ENCODE data around the gene HIGD2B. TPM values are rescaled to one million over a fixed set of nuclear protein-coding genes. Genes with fewer than 3 reads are reported as not detected.
"Not testable (repeated sequence)": the region's sequence is repeated elsewhere in the genome, so short reads cannot be mapped to it uniquely, and the experiment has no call there.

Gene HIGD2B
- total and polyA plus RNA-seq, 9 of the 15 experiments (the other 6 are each of a cell fraction or from before 2014, with no cell fraction given), result 0.04 to 0.18 (median 0.14) TPM; not detected in 6

DNA sequence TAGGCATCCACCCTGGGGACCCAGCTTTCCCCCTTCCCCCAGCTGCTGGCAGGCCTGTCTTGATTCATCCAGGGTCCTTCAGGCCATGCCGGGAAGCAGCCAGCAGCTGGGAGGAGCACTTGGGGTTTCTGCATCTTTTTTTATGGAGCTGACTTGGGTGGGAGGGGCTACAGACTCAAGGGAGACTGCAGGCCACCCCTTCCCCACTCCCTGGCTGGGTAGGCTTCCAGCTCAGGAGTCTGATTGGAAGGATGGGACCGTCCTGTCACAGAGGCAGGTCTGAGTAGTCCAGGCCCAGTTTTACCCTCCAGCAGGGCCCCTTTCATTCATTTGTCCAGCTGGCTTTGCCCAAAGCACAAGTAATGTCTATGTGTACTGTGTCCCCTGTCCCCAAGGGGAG, 43.7 kb downstream of the HIGD2B start:
- H3K9me3 ChIP-seq (replicated peaks; ENCODE audit: control insufficient read depth, insufficient read depth, low read depth, low read length); H3K4me3 ChIP-seq; H2AFZ ChIP-seq (ENCODE audit: low read depth, low read length); H4K20me1 ChIP-seq (replicated peaks; ENCODE audit: control insufficient read depth, insufficient read depth, low read length); H3K4me1 ChIP-seq (replicated peaks in 1 of 2; ENCODE audit: control insufficient read depth in 2 of 2, insufficient read depth in 2 of 2, low read length in 2 of 2); BruUV-seq (replicated peaks); DNase-seq (ENCODE audit: extremely low read depth in 1 of 4, low spot score in 3 of 4); intact Hi-C loops (cut with micrococcal nuclease); POLR2A ChIA-PET; CTCF ChIA-PET (ENCODE audit: low intra/inter-chr PET ratio); H3K36me3 ChIP-seq (ENCODE audit: control insufficient read depth, insufficient read depth, low read length); H3K79me2 ChIP-seq (ENCODE audit: control insufficient read depth, insufficient read depth, low read length); H3K27ac ChIP-seq (ENCODE audit: extremely low read depth, low read depth, low read length); H3K27me3 ChIP-seq (ENCODE audit: control insufficient read depth in 2 of 2, insufficient read depth in 2 of 2, low read length in 2 of 2); H3K4me2 ChIP-seq (ENCODE audit: insufficient read depth, low read length); H3K9ac ChIP-seq (ENCODE audit: insufficient read depth in 1 of 2, low read depth in 2 of 2, low read length in 2 of 2); FAIRE-seq; H3K9me1 ChIP-seq (ENCODE audit: control insufficient read depth, insufficient read depth, low read length); ATAC-seq: not testable (repeated sequence)
- in situ Hi-C loops (cut with MboI), result loop anchor here (25.0 kb wide), 1 partner anchor 1645 kb away; no protein-coding TSS in a partner anchor
- no CpG with 5 or more reads among the region's 2 CpGs for WGBS (ENCODE audit: insufficient coverage, low coverage, missing lambda C conversion rate)

GRCh38 chr15:72639759-72640483, 46.1 kb downstream of the HIGD2B start:
- FAIRE-seq; DNase-seq (ENCODE audit: extremely low read depth in 1 of 4, low spot score in 3 of 4); intact Hi-C loops (cut with micrococcal nuclease); H3K9me1 ChIP-seq (ENCODE audit: control insufficient read depth, insufficient read depth, low read length); ATAC-seq; H3K36me3 ChIP-seq (ENCODE audit: control insufficient read depth, insufficient read depth, low read length); BruUV-seq (replicated peaks); H3K9ac ChIP-seq (ENCODE audit: insufficient read depth in 1 of 2, low read depth in 2 of 2, low read length in 2 of 2); H3K27ac ChIP-seq (ENCODE audit: extremely low read depth, low read depth, low read length); H3K4me2 ChIP-seq (ENCODE audit: insufficient read depth, low read length); H3K27me3 ChIP-seq (ENCODE audit: control insufficient read depth in 2 of 2, insufficient read depth in 2 of 2, low read length in 2 of 2); H2AFZ ChIP-seq (ENCODE audit: low read depth, low read length); H3K4me3 ChIP-seq; CTCF ChIA-PET (ENCODE audit: low intra/inter-chr PET ratio); H3K9me3 ChIP-seq (replicated peaks; ENCODE audit: control insufficient read depth, insufficient read depth, low read depth, low read length); POLR2A ChIA-PET; H3K79me2 ChIP-seq (ENCODE audit: control insufficient read depth, insufficient read depth, low read length); H3K4me1 ChIP-seq (replicated peaks in 1 of 2; ENCODE audit: control insufficient read depth in 2 of 2, insufficient read depth in 2 of 2, low read length in 2 of 2); H4K20me1 ChIP-seq (replicated peaks; ENCODE audit: control insufficient read depth, insufficient read depth, low read length): not testable (repeated sequence)
- in situ Hi-C loops (cut with MboI), result loop anchor here (5.0 to 25.0 kb wide), 2 partner anchors 1462 to 1647 kb away; no protein-coding TSS in a partner anchor
- no CpG with 5 or more reads among the region's 26 CpGs for WGBS (ENCODE audit: insufficient coverage, low coverage, missing lambda C conversion rate)

Measured in K562 (cell line).